ENCODE data around the gene C11orf87. TPM values are rescaled to one million over a fixed set of nuclear protein-coding genes. Genes with fewer than 3 reads are reported as not detected.

The C11orf87 gene
- total RNA-seq, 2 experiments from 2014 or later, result not detected

DNA sequence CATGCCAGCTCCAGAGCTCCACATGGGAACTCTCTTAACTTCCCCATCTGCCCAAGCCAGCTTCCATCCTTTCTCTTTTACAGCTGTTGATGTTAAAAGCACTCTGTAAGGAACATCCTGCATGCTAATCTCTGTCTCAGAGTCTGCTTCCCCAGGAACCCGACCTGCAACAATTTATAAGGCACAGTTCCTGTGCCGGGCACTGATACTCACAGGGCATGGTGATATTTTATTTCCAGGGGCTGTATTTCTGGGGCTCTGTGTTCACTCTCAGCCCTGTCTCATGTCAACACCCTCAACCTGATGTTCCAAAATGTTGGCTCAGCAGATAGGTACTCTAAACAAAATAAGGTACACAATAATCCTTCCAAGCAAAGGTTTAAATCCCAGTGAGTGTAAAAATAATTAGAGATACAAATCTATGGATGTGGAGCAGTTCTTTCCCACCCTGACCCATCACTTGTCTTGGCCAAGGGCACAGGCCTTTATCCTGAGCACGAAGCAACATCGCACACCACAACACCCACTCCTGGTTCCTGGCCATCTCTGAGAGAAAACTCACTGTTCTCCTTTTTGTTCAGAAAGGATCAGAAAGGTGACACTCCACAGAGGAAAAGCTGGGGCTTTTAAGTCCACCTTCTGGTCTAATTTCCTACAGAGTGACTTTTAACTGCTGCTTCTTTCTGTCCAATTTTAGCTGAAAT lies 44.8 kb upstream of the C11orf87 start:
- Histone ChIP-seq H3K9me3 (ENCODE audit: low read length) (no peaks in the 10 kb centered on the region), H3K4me2 (ENCODE audit: low read length) (no peak overlapping the region), H3K9me2 (ENCODE audit: insufficient read depth, low read length) (no peaks in the 10 kb centered on the region), H3K27ac (ENCODE audit: low read depth, low read length, poor library complexity, severe bottlenecking) (no peak overlapping the region), H3K79me2 (ENCODE audit: insufficient read depth, low read depth, low read length) (no peaks in the 10 kb centered on the region), H4K20me1 (ENCODE audit: insufficient read depth, low read length) (no peaks in the 10 kb centered on the region), H3K4me1 (ENCODE audit: insufficient read depth, low read length, poor library complexity, severe bottlenecking) (no peaks in the 10 kb centered on the region), H2AFZ (ENCODE audit: low read length) (no peak overlapping the region), H3K4me3 (ENCODE audit: low read depth, low read length, poor library complexity, severe bottlenecking) (no peak overlapping the region), H3K36me3 (ENCODE audit: insufficient read depth, low read length) (no peaks in the 10 kb centered on the region)
- no TSS peak for BruUV-seq (replicated peaks)
- ChIA-PET CTCF (ENCODE audit: unreplicated experiment) (no interaction called here), POLR2A (no interaction called here)
- no peak for TF ChIP-seq EZH2phosphoT487 (IDR thresholded peaks at IDR 0.05; ENCODE audit: borderline replicate concordance, low read depth, low read length)
- TF ChIP-seq, protein P1, sequence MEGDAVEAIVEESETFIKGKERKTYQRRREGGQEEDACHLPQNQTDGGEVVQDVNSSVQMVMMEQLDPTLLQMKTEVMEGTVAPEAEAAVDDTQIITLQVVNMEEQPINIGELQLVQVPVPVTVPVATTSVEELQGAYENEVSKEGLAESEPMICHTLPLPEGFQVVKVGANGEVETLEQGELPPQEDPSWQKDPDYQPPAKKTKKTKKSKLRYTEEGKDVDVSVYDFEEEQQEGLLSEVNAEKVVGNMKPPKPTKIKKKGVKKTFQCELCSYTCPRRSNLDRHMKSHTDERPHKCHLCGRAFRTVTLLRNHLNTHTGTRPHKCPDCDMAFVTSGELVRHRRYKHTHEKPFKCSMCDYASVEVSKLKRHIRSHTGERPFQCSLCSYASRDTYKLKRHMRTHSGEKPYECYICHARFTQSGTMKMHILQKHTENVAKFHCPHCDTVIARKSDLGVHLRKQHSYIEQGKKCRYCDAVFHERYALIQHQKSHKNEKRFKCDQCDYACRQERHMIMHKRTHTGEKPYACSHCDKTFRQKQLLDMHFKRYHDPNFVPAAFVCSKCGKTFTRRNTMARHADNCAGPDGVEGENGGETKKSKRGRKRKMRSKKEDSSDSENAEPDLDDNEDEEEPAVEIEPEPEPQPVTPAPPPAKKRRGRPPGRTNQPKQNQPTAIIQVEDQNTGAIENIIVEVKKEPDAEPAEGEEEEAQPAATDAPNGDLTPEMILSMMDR (conservative IDR thresholded peaks at IDR 0.05; ENCODE audit: low read length), result no peak
- no peak for DNase-seq (ENCODE audit: low spot score)
- intact Hi-C loops (cut with micrococcal nuclease; ENCODE audit: unreplicated experiment), result no loop called here

DNA sequence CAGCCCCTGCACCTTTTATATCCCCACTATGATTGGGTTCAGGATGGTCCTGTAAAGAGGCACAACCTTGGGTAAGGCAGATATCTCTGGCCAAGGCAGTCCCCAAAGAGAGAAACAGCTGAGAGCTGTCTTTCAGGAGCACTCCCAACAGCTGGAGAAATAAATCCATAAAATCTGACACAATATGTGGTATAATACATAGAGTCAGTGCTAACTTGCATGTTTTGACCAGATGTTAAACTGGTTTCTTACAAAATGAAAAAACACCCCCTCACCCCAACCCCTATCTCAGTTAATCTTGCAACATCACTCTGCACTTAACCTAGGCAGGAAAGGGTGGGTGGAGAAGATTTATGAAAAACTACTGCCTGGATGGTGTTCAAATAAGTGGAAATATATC lies 44.0 kb upstream of the C11orf87 start:
- Histone ChIP-seq H3K4me1 (ENCODE audit: insufficient read depth, low read length, poor library complexity, severe bottlenecking) (no peaks in the 10 kb centered on the region), H3K4me3 (ENCODE audit: low read depth, low read length, poor library complexity, severe bottlenecking) (no peak overlapping the region), H3K4me2 (ENCODE audit: low read length) (no peak overlapping the region), H3K79me2 (ENCODE audit: insufficient read depth, low read depth, low read length) (no peaks in the 10 kb centered on the region), H3K27ac (ENCODE audit: low read depth, low read length, poor library complexity, severe bottlenecking) (no peak overlapping the region), H4K20me1 (ENCODE audit: insufficient read depth, low read length) (no peaks in the 10 kb centered on the region), H3K9me2 (ENCODE audit: insufficient read depth, low read length) (no peaks in the 10 kb centered on the region), H3K9me3 (ENCODE audit: low read length) (no peaks in the 10 kb centered on the region), H2AFZ (ENCODE audit: low read length) (no peak overlapping the region), H3K36me3 (ENCODE audit: insufficient read depth, low read length) (no peaks in the 10 kb centered on the region)
- no TSS peak for BruUV-seq (replicated peaks)
- ChIA-PET CTCF (ENCODE audit: unreplicated experiment) (no interaction called here), POLR2A (no interaction called here)
- DNase-seq (ENCODE audit: low spot score), result no peak
- TF ChIP-seq EZH2phosphoT487 (IDR thresholded peaks at IDR 0.05; ENCODE audit: borderline replicate concordance, low read depth, low read length), result no peak
- TF ChIP-seq, protein P1 (conservative IDR thresholded peaks at IDR 0.05; ENCODE audit: low read length), result no peak
- intact Hi-C loops (cut with micrococcal nuclease; ENCODE audit: unreplicated experiment), result no loop called here

DNA sequence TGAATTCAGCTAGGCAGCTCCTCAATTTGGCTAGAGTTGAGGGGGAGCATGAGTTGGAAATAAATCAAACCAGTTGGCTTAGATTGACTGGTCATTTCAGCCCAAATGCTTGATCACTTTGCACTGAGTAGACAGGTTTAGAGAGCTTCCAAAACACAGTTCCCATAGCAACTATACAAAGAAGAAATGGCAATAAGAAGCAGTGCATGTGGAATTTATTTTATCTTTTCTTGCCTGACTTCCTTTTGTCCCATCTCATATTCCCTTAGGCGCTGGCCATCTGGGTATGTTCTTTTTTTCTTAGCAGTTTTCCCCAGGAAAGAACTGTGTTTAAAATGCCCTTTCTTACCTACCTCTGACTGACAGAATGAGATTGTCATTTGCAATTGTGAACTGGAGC lies 38.7 kb upstream of the C11orf87 start:
- CTCF ChIA-PET (ENCODE audit: unreplicated experiment), result no interaction called here
- intact Hi-C loops (cut with micrococcal nuclease; ENCODE audit: unreplicated experiment), result no loop called here

More for the DNA sequence above, 38.7 kb upstream of the C11orf87 start:
- no peak overlapping the region for H3K27ac ChIP-seq (ENCODE audit: low read depth, low read length, poor library complexity, severe bottlenecking)
- BruUV-seq (replicated peaks), result no TSS peak
- no peak for DNase-seq (ENCODE audit: low spot score)
- no peak overlapping the region for H3K4me3 ChIP-seq (ENCODE audit: low read depth, low read length, poor library complexity, severe bottlenecking)
- TF ChIP-seq, protein P1 (conservative IDR thresholded peaks at IDR 0.05; ENCODE audit: low read length), result no peak
- TF ChIP-seq EZH2phosphoT487 (IDR thresholded peaks at IDR 0.05; ENCODE audit: borderline replicate concordance, low read depth, low read length), result no peak
- POLR2A ChIA-PET, result interaction anchor here (0.7 kb wide), 1 partner anchor 626 kb away, joined by 3 read pairs; no protein-coding TSS in a partner anchor
- H3K9me2 ChIP-seq (ENCODE audit: insufficient read depth, low read length), result no peaks in the 10 kb centered on the region
- no peak overlapping the region for H2AFZ ChIP-seq (ENCODE audit: low read length)
- no peaks in the 10 kb centered on the region for H3K79me2 ChIP-seq (ENCODE audit: insufficient read depth, low read depth, low read length)
- H3K4me1 ChIP-seq (ENCODE audit: insufficient read depth, low read length, poor library complexity, severe bottlenecking), result no peaks in the 10 kb centered on the region
- H3K36me3 ChIP-seq (ENCODE audit: insufficient read depth, low read length), result no peaks in the 10 kb centered on the region
- no peak overlapping the region for H3K4me2 ChIP-seq (ENCODE audit: low read length)
- no peaks in the 10 kb centered on the region for H3K9me3 ChIP-seq (ENCODE audit: low read length)
- no peaks in the 10 kb centered on the region for H4K20me1 ChIP-seq (ENCODE audit: insufficient read depth, low read length)
